Upper lobe of right lung (tissue), 1 donor: ENCODE results near the gene GMDS. TPM values are rescaled to one million over a fixed set of nuclear protein-coding genes. Genes with fewer than 3 reads are reported as not detected.

Source experiments
- ATAC-seq: fragments of 200-7000 bp; cut with Tn5 transposase; one replicate; pipeline ENCODE4 v1.9.1; 2020; ENCODE audit warnings: mild to moderate bottlenecking, moderate library complexity
- DNase-seq: peaks from one replicate; pipeline ENCODE4 v3.0.0-alpha.2; 2020
- H3K27ac ChIP-seq: fragments of 200-600 bp; one replicate; pipeline ENCODE4 v1.8.0; 2022
- H3K27me3 ChIP-seq: fragments of 200-600 bp; one replicate; pipeline ENCODE4 v1.8.0; 2022; ENCODE audit warnings: mild to moderate bottlenecking
- H3K36me3 ChIP-seq: fragments of 200-600 bp; one replicate; pipeline ENCODE4 v1.8.0; 2022
- H3K4me1 ChIP-seq: fragments of 200-600 bp; one replicate; pipeline ENCODE4 v1.8.0; 2022
- H3K4me3 ChIP-seq: fragments of 200-600 bp; one replicate; pipeline ENCODE4 v1.8.0; 2022; ENCODE audit warnings: mild to moderate bottlenecking
- H3K9me3 ChIP-seq: fragments of 200-600 bp; one replicate; pipeline ENCODE4 v1.8.0; 2022
- intact Hi-C: fragments of 100-400 bp; cut with DNase I; formaldehyde crosslinking; loops from one replicate; pipeline ENCODE4 v1.11.0; 2022
- long read RNA-seq: library from polyadenylated mRNA; unstranded; transcript quantifications from one replicate; pipeline ENCODE4 v2.0.0, GENCODE V29; 2021
- total RNA-seq: library from RNA; stranded (reverse); fragmentation: NEBNext Ultra II Directional; extraction: Animal tissue kit (Norgen Biotek cat#: 25700); gene quantifications from one replicate; pipeline ENCODE4 v1.2.1, GENCODE V29; 2021
- TF ChIP-seq, protein P1 (sequence below): fragments of 200-600 bp; IDR thresholded peaks from one replicate; pipeline ENCODE4 v1.8.0; 2022; ENCODE audit warnings: antibody characterized with exemption
- donor health status: DM: no; HTN: yes; CAD: no; lungs with severe emphysema.

Gene GMDS
- 12.2 TPM for total RNA-seq
- long read RNA-seq, transcript GMDS-202 (11 exons, 1,752 nt): major isoform, 11 of 22 reads
- long read RNA-seq, partial matches to known transcripts: 1 of 22 reads
- long read RNA-seq, other reads (novel, unspliced or antisense): 10 of 22 reads

DNA sequence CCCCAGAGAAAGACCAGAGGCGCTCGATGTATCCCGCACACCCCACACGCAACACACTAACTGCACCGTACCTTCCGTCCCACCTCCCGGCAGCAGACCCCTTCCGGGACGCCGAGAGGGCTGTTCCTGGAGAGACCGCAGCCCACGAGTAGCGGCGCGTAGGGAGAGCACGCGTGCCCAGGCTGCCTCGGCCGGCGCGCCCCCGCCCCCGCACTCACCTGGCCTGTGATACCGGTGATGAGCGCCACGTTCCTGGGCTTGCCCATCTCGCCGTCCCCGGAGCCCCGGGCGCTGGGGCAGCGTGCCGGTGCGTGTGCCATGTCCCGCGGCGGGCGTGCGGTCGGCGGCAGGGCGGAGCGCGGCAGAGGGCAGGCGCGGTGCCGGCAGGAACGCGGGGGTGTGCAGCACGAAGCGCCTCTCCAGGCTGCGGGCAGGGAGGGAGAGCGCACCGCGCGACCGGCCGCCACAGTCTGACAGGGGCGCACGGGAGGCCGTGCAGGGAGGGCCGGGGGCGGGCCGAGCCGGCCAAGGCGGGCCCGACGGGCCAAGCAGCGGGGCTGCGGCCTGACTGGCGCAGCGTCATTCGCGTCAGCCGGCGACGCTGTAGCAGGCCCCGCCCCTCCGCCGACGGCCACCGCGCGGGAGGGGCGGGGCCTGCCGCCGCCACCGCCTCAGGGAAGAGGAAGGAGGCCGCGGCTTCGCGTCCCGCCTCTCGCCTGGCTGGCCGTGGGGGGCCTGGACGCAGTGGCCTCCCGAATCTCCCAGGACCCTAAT, at the start of gene GMDS:
Gene GMDS, minus strand, starts transcription at position 503 of the 774 bp plus-strand sequence.
- no peaks in the 10 kb centered on the region for H3K36me3 ChIP-seq
- H3K4me1 ChIP-seq: peaks cover 15% of the 10 kb centered on the region
- TF ChIP-seq, protein P1, sequence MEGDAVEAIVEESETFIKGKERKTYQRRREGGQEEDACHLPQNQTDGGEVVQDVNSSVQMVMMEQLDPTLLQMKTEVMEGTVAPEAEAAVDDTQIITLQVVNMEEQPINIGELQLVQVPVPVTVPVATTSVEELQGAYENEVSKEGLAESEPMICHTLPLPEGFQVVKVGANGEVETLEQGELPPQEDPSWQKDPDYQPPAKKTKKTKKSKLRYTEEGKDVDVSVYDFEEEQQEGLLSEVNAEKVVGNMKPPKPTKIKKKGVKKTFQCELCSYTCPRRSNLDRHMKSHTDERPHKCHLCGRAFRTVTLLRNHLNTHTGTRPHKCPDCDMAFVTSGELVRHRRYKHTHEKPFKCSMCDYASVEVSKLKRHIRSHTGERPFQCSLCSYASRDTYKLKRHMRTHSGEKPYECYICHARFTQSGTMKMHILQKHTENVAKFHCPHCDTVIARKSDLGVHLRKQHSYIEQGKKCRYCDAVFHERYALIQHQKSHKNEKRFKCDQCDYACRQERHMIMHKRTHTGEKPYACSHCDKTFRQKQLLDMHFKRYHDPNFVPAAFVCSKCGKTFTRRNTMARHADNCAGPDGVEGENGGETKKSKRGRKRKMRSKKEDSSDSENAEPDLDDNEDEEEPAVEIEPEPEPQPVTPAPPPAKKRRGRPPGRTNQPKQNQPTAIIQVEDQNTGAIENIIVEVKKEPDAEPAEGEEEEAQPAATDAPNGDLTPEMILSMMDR: no peak
- no peaks in the 10 kb centered on the region for H3K9me3 ChIP-seq
- peak within 1 kb of the TSS; percentile 98 for H3K4me3 ChIP-seq
- ATAC-seq: peak; percentile 99
- H3K27me3 ChIP-seq: no peaks in the 10 kb centered on the region
- intact Hi-C loops: no loop called here
- peak within 1 kb of the TSS; percentile 93 for H3K27ac ChIP-seq
- DNase-seq: peak; percentile 94

DNA sequence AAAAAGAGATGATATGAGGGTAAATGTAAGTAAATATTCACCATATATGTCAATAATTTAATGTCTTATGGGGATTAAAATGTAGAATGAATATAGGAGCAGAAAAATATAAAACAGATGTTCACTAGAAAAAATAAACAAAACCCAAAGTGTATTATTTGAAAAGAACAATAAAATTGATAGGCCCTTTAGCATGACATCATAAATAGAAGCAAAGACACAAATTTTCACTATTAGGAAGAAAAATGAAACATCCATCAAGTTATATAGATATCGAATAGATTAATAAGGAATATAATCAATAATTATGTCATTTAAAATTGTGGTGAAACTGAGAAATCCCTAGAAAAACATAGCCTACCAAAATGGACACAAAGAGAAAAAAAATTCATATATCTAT, 40.1 kb upstream of the GMDS start:
- ATAC-seq: no peak

DNA sequence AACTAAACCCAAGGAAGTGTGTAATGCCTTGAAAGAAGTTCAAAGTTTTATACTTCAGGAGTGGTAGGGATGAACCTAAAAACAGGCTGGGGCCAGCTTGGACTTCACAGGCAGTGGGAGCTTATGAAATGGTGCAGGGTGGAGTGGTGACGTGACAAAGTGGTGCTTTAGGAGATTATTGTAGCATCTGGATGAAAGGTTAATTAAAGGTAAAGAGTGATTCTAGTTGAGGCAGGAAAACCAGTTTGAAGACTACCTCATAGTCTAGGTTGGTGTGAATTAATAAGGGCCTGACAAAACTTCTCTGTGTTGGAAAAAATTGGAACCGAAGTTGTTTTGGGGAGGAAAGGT, 30.5 kb upstream of the GMDS start:
- ATAC-seq: no peak
- intact Hi-C loops: no loop called here
- TF ChIP-seq, protein P1: no peak

More for the DNA sequence above, 40.1 kb upstream of the GMDS start:
- DNase-seq: no peak
- Histone ChIP-seq H3K36me3 (peaks cover 5% of the 10 kb centered on the region), H3K9me3 (no peaks in the 10 kb centered on the region), H3K27ac (no peak overlapping the region), H3K4me1 (no peaks in the 10 kb centered on the region), H3K4me3 (no peak overlapping the region), H3K27me3 (no peaks in the 10 kb centered on the region)
- intact Hi-C loops: no loop called here
- TF ChIP-seq, protein P1: no peak

DNA sequence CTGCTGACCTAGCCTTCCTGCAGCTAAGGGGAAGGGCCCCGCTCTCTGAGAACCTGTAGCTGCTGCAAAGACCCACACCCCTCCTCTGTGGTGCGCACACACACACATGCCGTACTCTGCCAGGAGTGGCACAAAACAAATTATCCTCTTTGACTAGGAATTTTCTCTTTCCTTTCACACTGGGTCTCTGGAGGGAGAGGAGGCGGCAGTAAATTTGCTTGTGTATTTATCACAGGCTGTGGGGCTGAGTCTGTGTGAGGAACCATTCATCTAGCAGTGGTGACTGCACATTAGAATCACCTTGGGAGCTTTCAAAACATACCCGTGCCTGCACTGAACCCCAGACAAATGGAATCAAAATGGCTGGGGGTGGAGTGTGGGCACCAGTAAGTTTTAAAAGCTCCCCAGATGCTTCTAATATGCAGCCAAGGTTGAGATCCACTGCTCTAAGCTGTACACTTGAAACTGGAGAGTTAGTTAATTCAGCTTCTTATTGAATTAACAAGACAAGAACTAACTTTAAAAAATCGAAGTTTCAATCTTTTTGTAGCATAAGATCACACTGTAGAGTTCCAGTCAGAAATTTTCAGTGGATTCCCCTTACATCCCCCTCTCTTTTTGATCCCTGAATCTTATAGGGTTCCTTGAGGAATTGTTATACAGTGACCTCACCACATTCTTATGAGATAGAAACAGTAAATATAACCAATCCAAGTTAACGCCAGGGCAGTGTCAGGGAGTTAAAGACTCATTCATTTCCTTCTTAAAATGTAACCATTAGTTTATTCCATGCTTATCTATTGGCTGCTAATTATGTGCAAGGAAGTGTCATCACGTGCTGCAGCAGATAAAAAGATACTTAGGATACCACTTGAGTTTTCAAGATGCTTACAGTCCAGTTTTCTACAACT, 29.8 kb upstream of the GMDS start:
- DNase-seq (no peak), ATAC-seq (no peak)
- TF ChIP-seq, protein P1: no peak
- Histone ChIP-seq H3K4me3 (no peak overlapping the region), H3K9me3 (no peaks in the 10 kb centered on the region), H3K27me3 (no peaks in the 10 kb centered on the region), H3K27ac (no peak overlapping the region), H3K4me1 (no peaks in the 10 kb centered on the region), H3K36me3 (no peaks in the 10 kb centered on the region)
- intact Hi-C loops: no loop called here

More for the DNA sequence above, 30.5 kb upstream of the GMDS start:
- H3K9me3 ChIP-seq: no peaks in the 10 kb centered on the region
- no peak overlapping the region for H3K4me3 ChIP-seq
- no peak overlapping the region for H3K27ac ChIP-seq
- H3K27me3 ChIP-seq: no peaks in the 10 kb centered on the region
- no peaks in the 10 kb centered on the region for H3K36me3 ChIP-seq
- no peak for DNase-seq
- H3K4me1 ChIP-seq: no peaks in the 10 kb centered on the region

DNA sequence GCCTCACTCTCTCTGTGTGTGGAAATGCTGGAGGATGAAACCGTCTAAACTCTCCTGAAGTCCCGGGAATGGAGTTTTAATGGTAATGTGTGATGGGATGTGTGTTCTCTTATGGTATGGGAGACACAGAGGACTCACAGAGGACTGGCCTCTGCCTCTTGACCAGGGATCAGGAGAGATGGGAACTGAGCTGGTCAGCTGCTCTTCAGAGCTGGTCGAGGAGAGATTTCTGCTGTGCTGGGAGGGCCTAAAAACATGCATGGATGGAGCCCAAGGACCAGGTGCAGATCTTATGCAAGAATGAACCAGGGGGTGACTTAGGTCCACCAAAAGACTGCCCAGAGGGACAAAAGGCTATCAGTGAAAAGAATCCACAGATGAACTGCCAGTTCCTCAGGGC, 27.3 kb upstream of the GMDS start:
- H3K27me3 ChIP-seq: no peaks in the 10 kb centered on the region
- ATAC-seq (no peak), DNase-seq (no peak)
- no peaks in the 10 kb centered on the region for H3K36me3 ChIP-seq
- TF ChIP-seq, protein P1: no peak
- H3K4me1 ChIP-seq: no peaks in the 10 kb centered on the region
- no peaks in the 10 kb centered on the region for H3K9me3 ChIP-seq
- H3K4me3 ChIP-seq: no peak overlapping the region
- H3K27ac ChIP-seq: no peak overlapping the region
- intact Hi-C loops: no loop called here
